HEK293 (cell line): ENCODE measurements around the gene MYH11.

Experiments
- CTCF ChIA-PET: fragments of 350-600 bp; formaldehyde crosslinking; extraction: SDS; loops from one replicate; lab custom pipeline; 2021; ENCODE audit warnings: antibody characterized with exemption; lab: Yijun Ruan, JAX
- POLR2A ChIA-PET: fragments of 300-600 bp; formaldehyde crosslinking; extraction: SDS; loops from one replicate; lab custom pipeline; 2020; ENCODE audit warnings: antibody characterized with exemption, inconsistent platforms; lab: Yijun Ruan, JAX
- H3K27ac ChIP-seq: fragments of 200-500 bp; sonication (Bioruptor generic); 2 replicates; pipeline ENCODE4 v1.5.1; 2014; ENCODE audit warnings: low read depth, low read length, control low read depth, inconsistent platforms; ENCODE audit errors: extremely low read depth
- H3K36me3 ChIP-seq, 2 experiments: fragments of 200-500 bp in 1 of 2; sonication (Bioruptor generic) in 1 of 2; 1 replicate in 1 of 2; 2 replicates in 1 of 2; pipeline ENCODE4 v1.5.1; 2014 to 2017; ENCODE audit warnings: inconsistent platforms in 2 of 2, low read length in 2 of 2; ENCODE audit not compliant: control insufficient read depth in 2 of 2, insufficient read depth in 1 of 2
- H3K4me1 ChIP-seq: fragments of 200-500 bp; sonication (Bioruptor generic); 2 replicates; pipeline ENCODE4 v1.5.1; 2014; ENCODE audit warnings: mild to moderate bottlenecking, low read length, inconsistent platforms; ENCODE audit not compliant: control insufficient read depth, insufficient read depth
- H3K4me3 ChIP-seq: 2 replicates; pipeline ENCODE4 v1.5.1; 2011; ENCODE audit warnings: low read depth, mild to moderate bottlenecking, control low read depth, low read length, moderate library complexity
- H3K9me3 ChIP-seq: fragments of 200-500 bp; sonication (Bioruptor generic); 2 replicates; pipeline ENCODE4 v1.5.1; 2014; ENCODE audit warnings: low read depth, low read length, inconsistent platforms; ENCODE audit not compliant: control insufficient read depth, insufficient read depth
- BCL11B ChIP-seq: fragments of 450-650 bp; formaldehyde crosslinking; IDR thresholded peaks from 2 replicates; pipeline ENCODE4 v1.5.1; 2016; ENCODE audit warnings: low read depth, missing biosample characterization, missing genetic modification characterization
- EGR2 ChIP-seq: fragments of 450-650 bp; formaldehyde crosslinking; IDR thresholded peaks from 2 replicates; pipeline ENCODE4 v1.5.1; 2016; ENCODE audit warnings: low read depth, missing biosample characterization, missing genetic modification characterization
- KLF10 ChIP-seq: fragments of 450-650 bp; IDR thresholded peaks from 2 replicates; pipeline ENCODE4 v1.5.1; 2018; ENCODE audit warnings: missing biosample characterization, mild to moderate bottlenecking, missing genetic modification characterization
- KLF8 ChIP-seq: fragments of 450-650 bp; formaldehyde crosslinking; IDR thresholded peaks from 2 replicates; pipeline ENCODE4 v1.5.1; 2016; ENCODE audit warnings: missing biosample characterization, missing genetic modification characterization
- RBAK ChIP-seq: fragments of 450-650 bp; formaldehyde crosslinking; IDR thresholded peaks from 2 replicates; pipeline ENCODE4 v1.5.1; 2016; ENCODE audit warnings: missing biosample characterization, missing genetic modification characterization
- ZBTB8A ChIP-seq: fragments of 450-650 bp; formaldehyde crosslinking; IDR thresholded peaks from 2 replicates; pipeline ENCODE4 v1.5.1; 2016; ENCODE audit warnings: missing biosample characterization, missing genetic modification characterization
- ZEB2 ChIP-seq: fragments of 450-650 bp; formaldehyde crosslinking; IDR thresholded peaks from 2 replicates; pipeline ENCODE4 v1.5.1; 2016; ENCODE audit warnings: missing biosample characterization, missing genetic modification characterization
- ZNF133 ChIP-seq: fragments of 450-650 bp; formaldehyde crosslinking; IDR thresholded peaks from 2 replicates; pipeline ENCODE4 v1.5.1; 2016; ENCODE audit warnings: missing biosample characterization, missing genetic modification characterization
- ZNF2 ChIP-seq: fragments of 450-650 bp; formaldehyde crosslinking; IDR thresholded peaks from 2 replicates; pipeline ENCODE4 v1.5.1; 2016; ENCODE audit warnings: missing biosample characterization, missing genetic modification characterization
- ZNF23 ChIP-seq: fragments of 450-650 bp; formaldehyde crosslinking; IDR thresholded peaks from 2 replicates; pipeline ENCODE4 v1.5.1; 2016; ENCODE audit warnings: missing biosample characterization, missing genetic modification characterization, borderline replicate concordance
- ZNF311 ChIP-seq: fragments of 450-650 bp; formaldehyde crosslinking; IDR thresholded peaks from 2 replicates; pipeline ENCODE4 v1.5.1; 2017; ENCODE audit warnings: missing biosample characterization, missing genetic modification characterization, borderline replicate concordance
- ZNF404 ChIP-seq: fragments of 450-650 bp; formaldehyde crosslinking; IDR thresholded peaks from 2 replicates; pipeline ENCODE4 v1.5.1; 2017; ENCODE audit warnings: missing biosample characterization, missing genetic modification characterization
- ZNF48 ChIP-seq: fragments of 450-650 bp; formaldehyde crosslinking; IDR thresholded peaks from 2 replicates; pipeline ENCODE4 v1.5.1; 2016; ENCODE audit warnings: missing biosample characterization, missing genetic modification characterization
- ZNF629 ChIP-seq: fragments of 450-650 bp; formaldehyde crosslinking; IDR thresholded peaks from 2 replicates; pipeline ENCODE4 v1.5.1; 2017; ENCODE audit warnings: missing biosample characterization, missing genetic modification characterization
- ZNF654 ChIP-seq: fragments of 450-650 bp; formaldehyde crosslinking; IDR thresholded peaks from 2 replicates; pipeline ENCODE4 v1.5.1; 2016; ENCODE audit warnings: low read depth, missing biosample characterization, missing genetic modification characterization
- ZNF670 ChIP-seq: fragments of 450-650 bp; formaldehyde crosslinking; IDR thresholded peaks from 2 replicates; pipeline ENCODE4 v1.5.1; 2016; ENCODE audit warnings: missing biosample characterization, missing genetic modification characterization, low read depth
- ZNF791 ChIP-seq: fragments of 450-650 bp; formaldehyde crosslinking; IDR thresholded peaks from 2 replicates; pipeline ENCODE4 v1.5.1; 2016; ENCODE audit warnings: missing biosample characterization, missing genetic modification characterization
- TF ChIP-seq, protein P1 (sequence below): fragments of 450-650 bp; formaldehyde crosslinking; IDR thresholded peaks from 2 replicates; pipeline ENCODE4 v1.5.1; 2017; ENCODE audit warnings: missing biosample characterization, missing genetic modification characterization
- TF ChIP-seq, protein P2 (sequence below): fragments of 450-650 bp; formaldehyde crosslinking; IDR thresholded peaks from 2 replicates; pipeline ENCODE4 v1.5.1; 2016; ENCODE audit warnings: missing biosample characterization, missing genetic modification characterization
- TF ChIP-seq, protein P3 (sequence below): fragments of 450-650 bp; IDR thresholded peaks from 2 replicates; pipeline ENCODE4 v1.5.1; 2018; ENCODE audit warnings: missing biosample characterization, missing genetic modification characterization
- TF ChIP-seq, protein P4 (sequence below): fragments of 450-650 bp; formaldehyde crosslinking; IDR thresholded peaks from 2 replicates; pipeline ENCODE4 v1.5.1; 2017; ENCODE audit warnings: missing biosample characterization, missing genetic modification characterization
- TF ChIP-seq, protein P5 (sequence below): fragments of 450-650 bp; formaldehyde crosslinking; IDR thresholded peaks from 2 replicates; pipeline ENCODE4 v1.5.1; 2016; ENCODE audit warnings: missing biosample characterization, missing genetic modification characterization
- TF ChIP-seq, protein P6 (sequence below): fragments of 450-650 bp; formaldehyde crosslinking; IDR thresholded peaks from 2 replicates; pipeline ENCODE4; 2016; ENCODE audit warnings: missing biosample characterization, missing genetic modification characterization

MYH11 gene

DNA sequence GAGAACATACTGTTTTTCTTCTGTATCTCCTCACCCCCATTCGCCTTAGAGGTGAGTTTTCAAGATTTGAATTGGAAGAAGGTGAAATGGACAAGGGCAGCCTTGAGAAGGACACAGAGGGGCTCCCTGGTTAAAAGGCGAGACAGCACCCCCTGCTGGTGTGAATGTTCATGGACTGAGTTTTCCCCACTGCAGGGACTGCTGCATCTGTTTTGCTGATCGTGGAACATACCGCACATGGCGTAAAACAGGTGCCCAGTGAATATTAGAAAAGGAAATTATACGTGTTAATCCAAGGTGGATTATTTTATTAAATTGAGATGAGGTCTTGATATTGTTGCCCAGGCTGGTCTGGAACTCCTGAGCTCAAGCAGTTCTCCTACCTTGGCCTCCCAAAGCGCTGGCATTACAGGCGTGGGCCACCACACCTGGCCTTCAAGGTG lies 152.3 kb downstream of the MYH11 start:
- POLR2A ChIA-PET = no interaction called here
- TF ChIP-seq ZNF654 (tag by site-specific recombination) = peak; percentile 86
- TF ChIP-seq, protein P1, sequence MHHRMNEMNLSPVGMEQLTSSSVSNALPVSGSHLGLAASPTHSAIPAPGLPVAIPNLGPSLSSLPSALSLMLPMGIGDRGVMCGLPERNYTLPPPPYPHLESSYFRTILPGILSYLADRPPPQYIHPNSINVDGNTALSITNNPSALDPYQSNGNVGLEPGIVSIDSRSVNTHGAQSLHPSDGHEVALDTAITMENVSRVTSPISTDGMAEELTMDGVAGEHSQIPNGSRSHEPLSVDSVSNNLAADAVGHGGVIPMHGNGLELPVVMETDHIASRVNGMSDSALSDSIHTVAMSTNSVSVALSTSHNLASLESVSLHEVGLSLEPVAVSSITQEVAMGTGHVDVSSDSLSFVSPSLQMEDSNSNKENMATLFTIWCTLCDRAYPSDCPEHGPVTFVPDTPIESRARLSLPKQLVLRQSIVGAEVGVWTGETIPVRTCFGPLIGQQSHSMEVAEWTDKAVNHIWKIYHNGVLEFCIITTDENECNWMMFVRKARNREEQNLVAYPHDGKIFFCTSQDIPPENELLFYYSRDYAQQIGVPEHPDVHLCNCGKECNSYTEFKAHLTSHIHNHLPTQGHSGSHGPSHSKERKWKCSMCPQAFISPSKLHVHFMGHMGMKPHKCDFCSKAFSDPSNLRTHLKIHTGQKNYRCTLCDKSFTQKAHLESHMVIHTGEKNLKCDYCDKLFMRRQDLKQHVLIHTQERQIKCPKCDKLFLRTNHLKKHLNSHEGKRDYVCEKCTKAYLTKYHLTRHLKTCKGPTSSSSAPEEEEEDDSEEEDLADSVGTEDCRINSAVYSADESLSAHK (tag by site-specific recombination) = peak; percentile 90
- 0 out of 2 replicates have a peak, but pooled peaks have one; percentile 13 for TF ChIP-seq ZNF629 (tag by site-specific recombination)
- TF ChIP-seq ZNF23 (tag by site-specific recombination) = no peak
- no peak for TF ChIP-seq ZNF133 (tag by site-specific recombination)
- TF ChIP-seq ZNF2 (tag by site-specific recombination) = 0 out of 2 replicates have a peak, but pooled peaks have one; percentile 31
- no peak for TF ChIP-seq ZNF48 (tag by site-specific recombination)
- TF ChIP-seq, protein P2, sequence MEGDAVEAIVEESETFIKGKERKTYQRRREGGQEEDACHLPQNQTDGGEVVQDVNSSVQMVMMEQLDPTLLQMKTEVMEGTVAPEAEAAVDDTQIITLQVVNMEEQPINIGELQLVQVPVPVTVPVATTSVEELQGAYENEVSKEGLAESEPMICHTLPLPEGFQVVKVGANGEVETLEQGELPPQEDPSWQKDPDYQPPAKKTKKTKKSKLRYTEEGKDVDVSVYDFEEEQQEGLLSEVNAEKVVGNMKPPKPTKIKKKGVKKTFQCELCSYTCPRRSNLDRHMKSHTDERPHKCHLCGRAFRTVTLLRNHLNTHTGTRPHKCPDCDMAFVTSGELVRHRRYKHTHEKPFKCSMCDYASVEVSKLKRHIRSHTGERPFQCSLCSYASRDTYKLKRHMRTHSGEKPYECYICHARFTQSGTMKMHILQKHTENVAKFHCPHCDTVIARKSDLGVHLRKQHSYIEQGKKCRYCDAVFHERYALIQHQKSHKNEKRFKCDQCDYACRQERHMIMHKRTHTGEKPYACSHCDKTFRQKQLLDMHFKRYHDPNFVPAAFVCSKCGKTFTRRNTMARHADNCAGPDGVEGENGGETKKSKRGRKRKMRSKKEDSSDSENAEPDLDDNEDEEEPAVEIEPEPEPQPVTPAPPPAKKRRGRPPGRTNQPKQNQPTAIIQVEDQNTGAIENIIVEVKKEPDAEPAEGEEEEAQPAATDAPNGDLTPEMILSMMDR (tag by site-specific recombination) = peak; percentile 56
- 0 out of 2 replicates have a peak, but pooled peaks have one; percentile 21 for TF ChIP-seq ZEB2 (tag by site-specific recombination)
- TF ChIP-seq, all 188 proteins: peak for 6
- CTCF ChIA-PET = interaction anchor here (0.6 to 2.6 kb wide), 22 partner anchors 8 to 1460 kb away, joined by 3 to 11 read pairs (median 3); no protein-coding TSS in a partner anchor
- Histone ChIP-seq H3K36me3 (peaks cover 15 to 45% of the 10 kb centered on the region in 2 experiments; a peak in 2 of 3 replicates), H3K4me1 (no peaks in the 10 kb centered on the region), H3K4me3 (no peak overlapping the region), H3K9me3 (no peaks in the 10 kb centered on the region), H3K27ac (no peak overlapping the region)

DNA sequence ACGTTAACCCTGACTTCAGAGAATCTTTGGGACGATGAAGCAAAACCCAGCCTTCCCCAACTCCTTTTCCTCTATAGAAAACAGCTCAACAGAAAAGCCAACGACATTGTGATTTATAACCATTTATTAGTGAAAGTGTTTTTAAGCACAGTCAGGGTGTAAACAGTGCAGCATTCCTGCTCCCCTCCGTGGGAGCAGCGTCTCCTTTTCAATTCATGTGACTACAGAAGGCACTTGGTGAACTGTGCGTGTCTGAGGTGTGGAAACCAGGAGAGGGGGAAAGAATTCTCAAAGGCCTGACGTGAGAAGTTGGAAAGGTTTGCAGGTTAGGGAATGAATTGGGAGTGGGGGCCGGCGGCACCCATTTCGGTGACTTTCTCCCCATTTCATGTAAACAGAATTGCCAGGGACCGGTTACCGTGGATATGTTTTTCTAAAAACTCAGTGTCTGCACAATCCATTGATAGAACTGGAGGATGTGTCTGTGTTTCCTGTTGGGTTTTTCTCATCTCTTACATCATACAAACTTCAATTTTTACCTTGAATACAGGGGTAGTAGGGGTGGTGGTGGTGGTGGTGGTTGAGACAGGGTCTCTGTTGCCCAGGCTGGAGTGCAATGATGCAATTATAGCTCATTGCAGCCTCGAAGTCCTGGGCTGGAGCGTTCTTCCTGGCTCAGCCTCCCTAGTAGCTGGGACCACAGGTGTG lies 153.6 kb downstream of the MYH11 start:
- Histone ChIP-seq H3K27ac (no peak overlapping the region), H3K4me3 (no peak overlapping the region), H3K9me3 (no peaks in the 10 kb centered on the region), H3K36me3 (peaks cover 26 to 56% of the 10 kb centered on the region in 2 experiments; a peak in 2 of 3 replicates), H3K4me1 (no peaks in the 10 kb centered on the region)
- ChIA-PET POLR2A (no interaction called here), CTCF (interaction anchor here (0.6 to 2.6 kb wide), 13 partner anchors 8 to 93 kb away, joined by 3 to 11 read pairs (median 4); partner anchors contain the start of gene MARF1)
- TF ChIP-seq RBAK = no peak
- no peak for TF ChIP-seq ZBTB8A (tag by site-specific recombination)
- TF ChIP-seq, protein P3, sequence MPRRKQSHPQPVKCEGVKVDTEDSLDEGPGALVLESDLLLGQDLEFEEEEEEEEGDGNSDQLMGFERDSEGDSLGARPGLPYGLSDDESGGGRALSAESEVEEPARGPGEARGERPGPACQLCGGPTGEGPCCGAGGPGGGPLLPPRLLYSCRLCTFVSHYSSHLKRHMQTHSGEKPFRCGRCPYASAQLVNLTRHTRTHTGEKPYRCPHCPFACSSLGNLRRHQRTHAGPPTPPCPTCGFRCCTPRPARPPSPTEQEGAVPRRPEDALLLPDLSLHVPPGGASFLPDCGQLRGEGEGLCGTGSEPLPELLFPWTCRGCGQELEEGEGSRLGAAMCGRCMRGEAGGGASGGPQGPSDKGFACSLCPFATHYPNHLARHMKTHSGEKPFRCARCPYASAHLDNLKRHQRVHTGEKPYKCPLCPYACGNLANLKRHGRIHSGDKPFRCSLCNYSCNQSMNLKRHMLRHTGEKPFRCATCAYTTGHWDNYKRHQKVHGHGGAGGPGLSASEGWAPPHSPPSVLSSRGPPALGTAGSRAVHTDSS = no peak
- TF ChIP-seq ZNF404 (tag by site-specific recombination) = no peak
- no peak for TF ChIP-seq BCL11B (tag by site-specific recombination)
- TF ChIP-seq, protein P4, sequence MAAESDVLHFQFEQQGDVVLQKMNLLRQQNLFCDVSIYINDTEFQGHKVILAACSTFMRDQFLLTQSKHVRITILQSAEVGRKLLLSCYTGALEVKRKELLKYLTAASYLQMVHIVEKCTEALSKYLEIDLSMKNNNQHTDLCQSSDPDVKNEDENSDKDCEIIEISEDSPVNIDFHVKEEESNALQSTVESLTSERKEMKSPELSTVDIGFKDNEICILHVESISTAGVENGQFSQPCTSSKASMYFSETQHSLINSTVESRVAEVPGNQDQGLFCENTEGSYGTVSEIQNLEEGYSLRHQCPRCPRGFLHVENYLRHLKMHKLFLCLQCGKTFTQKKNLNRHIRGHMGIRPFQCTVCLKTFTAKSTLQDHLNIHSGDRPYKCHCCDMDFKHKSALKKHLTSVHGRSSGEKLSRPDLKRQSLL (tag by site-specific recombination) = no peak
- TF ChIP-seq, protein P5, sequence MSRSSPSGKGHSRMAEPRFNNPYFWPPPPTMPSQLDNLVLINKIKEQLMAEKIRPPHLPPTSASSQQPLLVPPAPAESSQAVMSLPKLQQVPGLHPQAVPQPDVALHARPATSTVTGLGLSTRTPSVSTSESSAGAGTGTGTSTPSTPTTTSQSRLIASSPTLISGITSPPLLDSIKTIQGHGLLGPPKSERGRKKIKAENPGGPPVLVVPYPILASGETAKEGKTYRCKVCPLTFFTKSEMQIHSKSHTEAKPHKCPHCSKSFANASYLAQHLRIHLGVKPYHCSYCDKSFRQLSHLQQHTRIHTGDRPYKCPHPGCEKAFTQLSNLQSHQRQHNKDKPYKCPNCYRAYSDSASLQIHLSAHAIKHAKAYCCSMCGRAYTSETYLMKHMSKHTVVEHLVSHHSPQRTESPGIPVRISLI (tag by site-specific recombination) = no peak
- no peak for TF ChIP-seq KLF8 (tag by site-specific recombination)
- TF ChIP-seq ZNF791 (tag by site-specific recombination) = no peak
- TF ChIP-seq ZNF670 (tag by site-specific recombination) = no peak
- TF ChIP-seq KLF10 = no peak
- TF ChIP-seq EGR2 (tag by site-specific recombination) = no peak
- TF ChIP-seq ZNF311 (tag by site-specific recombination) = no peak
- TF ChIP-seq, protein P6, sequence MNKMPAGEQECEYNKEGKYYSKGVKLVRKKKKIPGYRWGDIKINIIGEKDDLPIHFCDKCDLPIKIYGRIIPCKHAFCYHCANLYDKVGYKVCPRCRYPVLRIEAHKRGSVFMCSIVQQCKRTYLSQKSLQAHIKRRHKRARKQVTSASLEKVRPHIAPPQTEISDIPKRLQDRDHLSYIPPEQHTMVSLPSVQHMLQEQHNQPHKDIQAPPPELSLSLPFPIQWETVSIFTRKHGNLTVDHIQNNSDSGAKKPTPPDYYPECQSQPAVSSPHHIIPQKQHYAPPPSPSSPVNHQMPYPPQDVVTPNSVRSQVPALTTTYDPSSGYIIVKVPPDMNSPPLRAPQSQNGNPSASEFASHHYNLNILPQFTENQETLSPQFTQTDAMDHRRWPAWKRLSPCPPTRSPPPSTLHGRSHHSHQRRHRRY = no peak
